GM19238 (cell line): ENCODE results near the gene RNASEH1.
"Not testable (repeated sequence)": the region's sequence is repeated elsewhere in the genome, so short reads cannot be mapped to it uniquely, and the experiment has no call there.

ENCODE experiments used
- DNase-seq: peaks from one replicate; pipeline ENCODE4 v3.0.0; 2011; ENCODE audit warnings: low spot score; ENCODE audit not compliant: insufficient read length

RNASEH1 gene

DNA sequence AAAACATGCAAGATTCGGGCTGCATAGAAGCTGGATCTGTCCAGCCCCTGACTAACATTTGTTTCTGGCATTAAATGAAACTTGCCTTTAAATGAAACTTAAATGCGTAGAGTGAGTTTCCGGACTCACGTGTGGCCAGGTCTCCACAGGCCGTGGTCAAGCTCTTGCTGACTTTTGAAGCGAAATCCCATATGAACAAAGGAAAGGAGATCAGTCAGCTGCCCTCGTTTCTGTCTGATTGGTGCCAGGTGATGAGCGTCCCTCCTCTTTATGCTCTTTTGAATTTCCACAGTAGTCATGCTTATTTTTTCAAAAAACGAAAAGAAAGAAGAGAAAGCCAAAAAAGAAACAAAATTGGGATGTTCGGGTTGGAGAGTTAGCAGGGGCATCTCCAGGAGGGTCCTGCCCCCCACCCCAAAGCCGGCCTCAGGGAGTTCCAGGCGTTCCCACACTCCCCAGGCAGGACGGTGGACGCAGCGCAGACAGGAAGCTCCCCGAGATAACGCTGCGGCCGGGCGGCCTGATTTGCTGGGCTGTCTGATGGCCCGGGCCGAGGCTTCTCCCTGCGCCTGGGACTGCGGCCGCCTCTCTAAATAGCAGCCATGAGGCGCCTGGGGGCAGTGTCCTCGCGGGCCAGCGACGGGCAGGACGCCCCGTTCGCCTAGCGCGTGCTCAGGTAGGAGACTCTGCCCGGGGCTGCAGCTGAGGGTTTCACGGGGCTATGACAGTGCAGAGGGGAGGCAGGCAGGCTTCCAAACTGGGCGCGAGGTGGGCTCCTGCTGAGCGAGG is 36.6 kb upstream of the RNASEH1 start, which contains the start of gene COLEC11:
Gene COLEC11, plus strand, starts transcription at position 620 of the 789 bp plus-strand sequence. CDS start 9,229 bp downstream, outside the sequence.
- DNase-seq: no peak

DNA sequence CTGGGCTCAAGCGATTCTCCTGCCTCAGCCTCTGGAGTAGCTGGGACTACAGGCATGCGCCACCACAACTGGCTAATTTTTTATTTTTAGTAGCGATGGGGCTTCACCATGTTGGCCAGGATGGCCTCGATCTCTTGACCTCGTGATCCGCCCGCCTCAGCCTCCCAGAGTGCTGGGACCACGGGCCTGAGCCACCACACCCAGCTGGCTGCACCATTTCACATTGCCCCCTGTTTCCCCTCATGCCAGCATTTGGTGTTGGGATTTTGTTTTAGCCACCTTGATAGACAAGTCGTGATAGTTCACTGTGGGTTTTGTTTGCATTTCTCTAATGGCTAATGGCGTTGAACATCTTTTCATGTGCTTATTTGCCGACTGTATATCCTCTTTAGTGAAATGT is 31.0 kb upstream of the RNASEH1 start:
- DNase-seq: no peak

DNA sequence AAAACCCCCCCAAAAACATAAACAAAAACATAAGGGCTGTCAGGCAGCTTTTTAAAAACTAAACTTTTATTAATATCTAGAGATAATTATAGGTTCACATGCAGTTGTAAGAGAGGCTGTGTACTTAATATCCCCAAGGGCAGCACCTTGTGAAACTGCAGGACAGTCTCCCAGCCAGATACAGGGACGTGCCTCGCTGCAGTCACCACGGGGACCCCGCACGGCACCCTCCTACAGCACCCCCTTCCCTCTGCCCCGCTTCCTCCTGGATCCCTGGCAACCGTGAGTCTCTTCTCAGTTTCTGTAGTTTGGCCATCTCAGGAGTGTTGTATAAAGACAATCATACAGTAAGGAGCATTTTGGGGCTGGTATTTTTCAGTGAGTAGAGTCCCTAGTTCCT is 30.0 kb upstream of the RNASEH1 start:
- DNase-seq: no peak

DNA sequence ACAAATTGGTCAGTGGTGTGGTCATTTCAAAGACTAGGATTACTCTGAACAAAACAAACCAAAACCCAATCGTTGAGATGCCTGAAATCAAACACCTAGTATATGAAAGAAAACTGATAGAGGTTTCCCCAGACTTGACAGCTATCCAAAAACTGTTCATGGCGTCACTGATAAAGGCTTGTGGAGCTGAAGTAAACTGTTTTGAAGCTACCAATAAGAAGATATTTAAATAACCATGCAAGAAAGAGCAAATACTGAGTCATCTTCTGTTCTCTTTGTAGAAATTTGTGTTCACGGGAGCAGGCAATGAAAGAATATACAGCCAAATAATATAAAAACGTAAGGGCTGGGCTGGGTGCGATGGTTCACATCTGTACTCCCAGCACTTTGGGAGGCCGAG is 29.3 kb upstream of the RNASEH1 start:
- no peak for DNase-seq

DNA sequence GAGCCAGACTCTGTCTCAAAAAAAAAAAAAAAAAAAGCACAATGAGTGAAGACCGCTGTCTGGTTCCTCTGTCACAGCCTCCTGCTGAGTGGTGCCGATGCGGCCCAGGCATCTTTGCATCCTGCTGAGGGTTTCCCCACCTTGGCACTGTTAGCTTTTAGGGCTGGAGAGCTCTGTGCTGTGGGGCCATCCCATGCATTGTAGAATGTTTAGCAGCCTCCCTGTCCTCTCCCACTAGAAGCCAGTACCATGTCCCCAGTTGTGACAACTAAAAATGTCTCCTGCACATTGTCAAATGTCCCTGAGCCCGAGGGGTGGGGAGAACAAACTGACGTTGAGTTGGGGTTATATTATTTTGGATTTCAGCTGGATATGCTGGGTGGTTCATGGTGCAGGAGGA is 28.9 kb upstream of the RNASEH1 start:
- no peak for DNase-seq

DNA sequence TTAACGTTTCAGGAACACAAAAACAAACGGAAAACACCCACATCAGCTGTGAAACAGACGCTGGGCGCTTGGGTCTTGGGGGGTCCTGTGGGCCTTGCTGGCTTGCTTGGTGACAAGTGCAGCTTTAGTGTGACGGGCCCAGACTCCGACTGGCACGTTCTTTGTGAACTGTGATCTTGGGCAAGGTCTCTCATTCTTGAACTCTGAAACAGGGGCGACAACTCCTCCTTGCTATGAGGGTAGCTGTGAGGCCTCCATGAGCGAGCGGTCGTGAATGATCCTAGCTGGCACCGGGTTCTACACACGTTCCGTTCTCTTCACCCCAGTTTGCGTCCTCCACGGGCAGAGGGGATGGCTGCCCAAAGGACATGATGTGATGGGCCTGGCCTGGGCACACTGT is 28.1 kb upstream of the RNASEH1 start:
- DNase-seq: no peak

DNA sequence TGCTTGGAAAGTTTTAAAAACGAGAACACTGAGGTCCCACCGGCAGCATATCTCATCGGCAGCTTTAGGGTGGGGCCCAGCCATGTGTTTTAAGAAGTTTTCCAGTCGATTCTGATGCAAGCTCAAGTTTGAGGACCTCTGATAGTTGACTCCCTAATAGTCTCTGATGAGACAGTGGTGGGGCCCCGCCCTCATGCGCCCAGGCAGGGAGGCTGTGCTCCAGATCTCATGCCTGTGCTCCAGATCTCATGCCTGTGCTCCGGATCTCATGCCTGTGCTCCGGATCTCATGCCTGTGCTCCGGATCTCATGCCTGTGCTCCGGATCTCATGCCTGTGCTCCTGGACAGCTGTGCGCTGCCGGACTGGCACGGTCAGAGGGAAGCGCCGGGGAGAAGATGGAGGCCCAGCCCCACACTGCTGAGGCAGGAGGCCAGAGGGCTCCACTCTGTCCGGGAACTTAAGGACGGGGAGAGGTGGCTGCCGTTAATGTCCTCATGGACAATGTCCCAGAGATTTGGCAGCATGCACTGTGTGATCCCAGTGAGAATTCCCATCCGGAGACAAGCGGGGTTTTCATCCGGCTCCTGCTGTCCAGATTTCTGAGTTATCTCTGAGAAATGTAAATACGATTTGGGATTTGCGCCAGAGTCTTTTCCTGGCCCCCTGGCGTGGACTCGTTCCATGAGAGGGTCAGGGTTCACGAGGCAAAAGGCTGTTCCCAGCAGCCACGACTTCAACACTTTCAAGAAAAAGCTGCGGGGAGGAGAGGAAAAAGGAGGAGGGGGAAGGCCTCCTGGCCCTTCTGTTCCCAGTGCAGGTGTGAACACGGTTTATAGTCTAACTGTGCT is 27.4 kb upstream of the RNASEH1 start:
- DNase-seq: no peak

DNA sequence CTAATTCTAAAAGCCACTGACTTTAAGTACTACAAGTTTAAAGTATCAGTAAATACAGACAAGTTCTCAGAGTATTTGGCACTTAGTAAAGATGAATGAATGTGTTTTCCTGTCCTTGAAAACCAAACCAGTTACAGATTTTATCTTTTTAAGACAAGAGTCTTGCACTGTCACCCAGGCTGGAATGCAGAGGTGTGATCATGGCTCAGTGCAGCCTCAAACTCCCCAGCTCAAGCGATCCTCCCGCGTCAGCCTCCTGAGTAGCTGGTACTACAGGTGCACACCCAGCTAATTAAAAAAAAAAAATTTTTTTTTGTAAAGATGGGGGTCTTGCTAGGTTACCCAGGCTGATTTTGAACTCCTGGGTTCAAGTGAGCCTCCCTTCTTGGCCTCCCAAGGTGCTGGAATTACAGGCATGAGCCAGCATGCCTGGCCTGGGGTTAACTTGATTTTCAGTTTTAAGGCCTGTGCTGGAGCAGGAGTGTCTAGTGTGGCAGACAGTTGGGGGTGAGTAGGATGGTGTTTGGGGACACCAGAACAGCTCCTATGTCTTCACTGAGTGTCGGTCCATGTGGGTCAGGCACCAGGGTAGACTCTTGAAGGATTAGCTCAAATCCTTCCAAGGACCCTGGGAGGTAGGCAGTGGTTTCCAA is 26.6 kb upstream of the RNASEH1 start:
- no peak for DNase-seq

DNA sequence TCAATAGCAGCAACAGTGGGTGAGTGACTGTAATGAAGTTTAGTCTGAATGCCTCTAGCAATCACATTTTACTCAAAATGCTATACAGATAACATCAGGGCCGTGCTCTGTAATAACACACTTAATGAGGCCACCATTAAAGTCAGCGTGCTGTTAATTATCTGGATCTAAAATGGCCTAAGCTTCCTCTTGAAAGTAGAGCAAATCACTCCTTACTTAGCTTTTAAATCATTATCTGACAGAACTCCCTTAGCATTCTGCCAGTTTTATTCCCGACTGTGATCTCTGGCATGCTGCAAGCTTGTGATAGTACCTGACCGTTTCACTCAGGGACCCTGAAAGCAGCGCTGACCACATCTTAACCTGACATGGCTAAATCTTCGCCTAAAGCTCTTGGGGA is 25.9 kb upstream of the RNASEH1 start:
- no peak for DNase-seq

DNA sequence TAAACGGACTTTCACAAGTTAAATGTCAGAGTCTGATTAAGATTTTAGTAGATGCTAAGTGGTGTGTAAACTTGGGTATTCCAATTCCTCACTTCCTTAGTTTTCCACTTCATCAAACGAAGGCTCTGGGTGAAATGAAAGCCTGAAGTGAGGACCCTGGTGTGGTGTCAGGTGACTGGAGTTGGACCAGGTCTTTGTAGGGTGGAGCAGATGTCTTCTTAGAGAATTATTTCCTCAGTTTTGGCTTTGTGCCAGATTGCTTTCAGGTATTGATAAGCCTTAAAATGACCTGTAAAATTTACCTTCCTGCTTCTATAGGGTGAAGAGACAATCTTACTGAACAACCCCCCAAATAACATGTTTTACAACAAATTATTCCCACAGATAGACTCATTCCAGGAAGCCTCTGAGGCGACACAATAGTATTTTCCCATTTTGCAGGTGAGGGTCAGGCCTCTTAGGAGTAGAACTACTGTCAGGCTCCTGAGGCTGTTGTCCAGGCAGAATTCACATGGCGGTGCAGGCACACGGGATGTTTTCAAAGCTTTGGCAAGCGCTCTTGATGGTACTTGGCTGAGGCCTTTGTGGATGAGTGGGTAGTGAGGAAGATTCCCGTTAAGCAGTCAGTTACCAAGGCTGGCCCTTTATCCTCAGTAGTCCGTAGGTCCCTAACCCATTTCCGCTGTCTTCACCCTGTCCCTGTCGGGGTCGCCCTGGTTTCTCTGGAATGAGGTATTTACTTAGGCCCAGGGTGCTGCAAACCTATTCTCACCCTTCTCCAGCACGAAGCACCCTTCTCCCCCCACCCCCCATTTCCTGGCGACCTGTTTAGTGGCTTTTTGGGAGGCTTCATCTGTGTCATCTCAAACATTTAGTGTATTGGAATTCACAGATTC is 23.5 kb upstream of the RNASEH1 start:
- no peak for DNase-seq

DNA sequence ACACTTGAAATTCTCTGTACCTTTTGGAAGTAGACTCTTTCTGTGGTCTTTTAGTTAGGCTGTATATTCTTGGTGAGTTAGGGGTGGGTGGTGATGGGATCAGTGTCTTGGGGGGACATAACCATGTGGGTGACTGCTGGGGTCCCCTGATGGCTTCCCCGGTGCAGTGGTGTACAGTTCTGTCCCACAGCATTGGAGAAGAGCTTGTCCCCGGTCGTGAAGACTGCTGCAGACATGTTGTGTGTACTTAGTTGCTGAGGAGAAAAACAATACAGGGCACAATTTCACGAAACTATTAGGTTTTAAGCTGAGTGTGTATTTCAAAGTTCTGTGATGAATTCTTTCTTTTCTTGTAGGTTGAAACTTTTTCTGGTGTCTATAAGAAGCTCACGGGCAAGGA is 22.3 kb upstream of the RNASEH1 start:
- DNase-seq: no peak

DNA sequence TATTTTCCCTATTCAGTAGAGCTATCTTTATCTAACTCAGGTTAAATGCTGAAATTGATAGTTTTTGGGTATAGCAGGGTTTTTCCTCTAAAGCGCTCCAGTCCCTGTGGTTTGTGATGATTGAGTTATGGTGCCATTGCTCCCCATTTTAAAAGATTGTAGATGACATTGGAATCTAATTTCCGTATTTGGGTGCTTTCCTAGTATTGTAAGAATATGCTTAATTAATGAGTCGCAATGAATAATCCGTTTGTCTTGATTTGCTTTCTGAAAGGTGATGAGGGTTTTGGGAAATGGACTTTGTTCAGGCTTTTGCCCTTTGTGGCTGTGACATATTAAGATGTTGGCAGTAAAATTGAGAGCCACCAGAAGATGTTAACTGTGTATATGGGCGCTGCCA is 20.9 kb upstream of the RNASEH1 start:
- no peak for DNase-seq

DNA sequence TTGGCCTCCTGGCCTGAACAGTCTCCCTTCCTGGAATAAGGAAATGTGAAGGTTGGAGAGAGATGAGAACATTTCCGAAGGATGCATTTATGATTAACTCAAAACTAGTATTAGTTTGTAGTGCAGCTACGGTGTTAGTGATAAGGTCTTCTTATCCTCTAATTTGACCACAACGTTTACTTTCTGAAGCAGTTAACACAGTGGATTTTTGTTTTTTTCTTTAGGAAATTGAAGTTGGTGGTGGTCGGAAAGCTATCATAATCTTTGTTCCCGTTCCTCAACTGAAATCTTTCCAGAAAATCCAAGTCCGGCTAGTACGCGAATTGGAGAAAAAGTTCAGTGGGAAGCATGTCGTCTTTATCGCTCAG is 18.1 kb upstream of the RNASEH1 start:
- not testable (repeated sequence) for DNase-seq

DNA sequence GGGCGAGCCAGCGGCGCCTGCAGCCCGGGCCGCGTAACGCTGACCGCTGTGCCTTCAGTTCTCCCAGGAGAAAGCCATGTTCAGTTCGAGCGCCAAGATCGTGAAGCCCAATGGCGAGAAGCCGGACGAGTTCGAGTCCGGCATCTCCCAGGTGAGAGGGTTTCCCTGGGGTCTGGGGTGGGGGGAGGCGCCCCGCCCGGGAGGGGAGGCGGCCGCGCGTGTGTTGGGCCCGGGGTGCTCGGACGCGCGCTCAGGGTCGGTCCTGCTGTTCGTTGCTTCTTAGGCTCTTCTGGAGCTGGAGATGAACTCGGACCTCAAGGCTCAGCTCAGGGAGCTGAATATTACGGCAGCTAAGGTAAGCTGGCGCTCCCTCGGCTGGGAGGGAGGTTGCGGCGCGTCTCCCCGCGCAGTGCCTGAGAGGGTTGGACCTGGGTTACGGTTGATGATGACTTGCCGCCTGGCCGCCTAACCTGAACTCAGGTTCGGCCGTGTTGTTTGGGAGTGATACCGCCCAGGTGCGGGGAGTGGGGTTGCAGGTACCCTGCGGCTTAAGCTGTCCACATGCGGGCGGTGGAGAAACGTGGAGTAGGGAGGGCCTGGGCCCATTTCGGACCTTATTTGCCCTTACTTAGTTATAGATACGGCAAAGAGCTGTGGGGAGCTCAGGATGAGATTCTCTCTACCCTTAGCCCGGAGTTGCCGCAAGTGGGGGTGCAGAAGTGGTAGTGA is 17.6 kb upstream of the RNASEH1 start:
- DNase-seq: no peak

DNA sequence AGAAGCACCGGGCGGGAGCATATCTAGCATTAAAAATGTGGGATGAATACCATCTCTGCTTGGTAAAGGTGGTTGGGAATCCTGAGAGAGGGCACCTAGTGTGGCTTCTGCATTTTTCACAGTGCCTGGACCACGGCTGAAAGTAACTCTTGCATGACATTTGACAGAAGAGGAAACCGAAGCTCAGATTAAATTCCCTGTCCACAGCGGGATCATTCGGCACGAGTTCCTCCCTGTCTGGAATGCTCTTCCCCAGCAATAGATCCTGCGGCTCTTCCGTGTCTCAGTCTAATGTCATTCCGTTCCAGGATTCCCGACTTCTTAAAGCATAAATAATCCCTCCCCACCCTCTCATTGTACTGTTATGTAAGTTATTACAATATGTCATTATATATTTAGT is 16.0 kb upstream of the RNASEH1 start:
- DNase-seq: no peak

DNA sequence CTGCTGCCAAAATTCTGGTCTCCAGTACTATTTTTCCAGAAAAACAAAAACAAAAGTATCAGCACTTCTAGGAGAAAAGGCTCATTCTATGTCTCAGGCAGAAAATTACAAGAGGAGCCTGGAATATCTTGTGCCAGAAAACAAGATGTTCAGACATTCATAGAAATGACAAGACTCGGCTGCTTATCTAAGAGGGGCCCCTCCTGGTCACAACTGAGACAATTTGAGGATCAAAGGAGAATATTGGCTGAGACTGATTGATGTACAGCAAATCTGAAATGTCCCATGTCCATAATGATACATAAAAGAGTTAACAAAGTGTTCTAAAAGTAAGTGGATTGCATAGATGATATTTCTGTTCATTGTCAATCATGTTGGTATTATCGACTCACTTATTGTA is 14.5 kb upstream of the RNASEH1 start:
- DNase-seq: no peak

DNA sequence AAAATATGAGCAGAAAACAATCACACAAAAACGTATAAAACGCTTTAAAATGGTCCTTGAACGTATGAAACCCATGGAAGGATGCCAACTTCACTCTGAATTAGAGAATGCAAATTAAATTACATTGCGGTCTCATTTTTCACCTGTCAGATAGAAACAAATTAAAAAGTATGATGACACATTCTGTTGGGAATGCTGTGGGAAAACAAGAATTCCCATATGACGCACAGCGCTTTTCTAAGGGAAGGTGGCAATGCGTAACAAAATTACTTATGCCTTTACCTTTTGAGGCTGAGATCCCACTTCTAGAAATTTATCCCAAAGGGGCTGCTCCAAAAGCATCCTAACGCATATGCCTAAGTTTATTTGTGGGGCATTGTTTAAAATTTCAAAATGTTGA is 13.2 kb upstream of the RNASEH1 start:
- no peak for DNase-seq

DNA sequence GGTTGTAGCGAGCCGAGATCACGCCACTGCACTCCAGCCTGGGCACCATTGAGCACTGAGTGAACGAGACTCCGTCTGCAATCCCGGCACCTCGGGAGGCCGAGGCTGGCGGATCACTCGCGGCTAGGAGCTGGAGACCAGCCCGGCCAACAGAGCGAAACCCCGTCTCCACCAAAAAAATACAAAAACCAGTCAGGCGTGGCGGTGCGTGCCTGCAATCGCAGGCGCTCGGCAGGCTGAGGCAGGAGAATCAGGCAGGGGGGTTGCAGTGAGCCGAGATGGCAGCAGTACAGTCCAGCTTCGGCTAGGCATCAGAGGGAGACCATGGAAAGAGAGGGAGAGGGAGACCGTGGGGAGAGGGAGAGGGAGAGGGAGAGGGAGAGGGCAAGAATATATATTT is 11.5 kb upstream of the RNASEH1 start:
- not testable (repeated sequence) for DNase-seq

DNA sequence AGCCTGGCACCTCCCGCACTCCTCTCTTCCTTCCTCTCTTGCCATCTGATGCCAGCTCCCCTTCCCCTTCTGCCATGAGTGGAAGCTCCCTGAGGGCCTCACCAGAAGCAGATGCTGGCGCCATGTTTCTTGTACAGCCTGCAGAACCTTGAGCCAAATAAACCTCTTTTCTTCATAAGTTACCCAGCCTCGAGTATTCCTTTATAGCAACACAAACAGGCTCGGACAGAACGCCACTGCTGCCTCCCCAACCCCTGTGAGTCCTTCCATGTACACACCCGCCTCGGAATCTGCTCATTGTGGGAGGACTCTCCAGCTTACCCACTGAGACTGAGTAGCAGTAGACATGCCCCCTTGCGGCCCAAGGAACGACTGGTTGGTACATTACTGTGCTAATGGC is 8.7 kb upstream of the RNASEH1 start:
- DNase-seq: no peak

DNA sequence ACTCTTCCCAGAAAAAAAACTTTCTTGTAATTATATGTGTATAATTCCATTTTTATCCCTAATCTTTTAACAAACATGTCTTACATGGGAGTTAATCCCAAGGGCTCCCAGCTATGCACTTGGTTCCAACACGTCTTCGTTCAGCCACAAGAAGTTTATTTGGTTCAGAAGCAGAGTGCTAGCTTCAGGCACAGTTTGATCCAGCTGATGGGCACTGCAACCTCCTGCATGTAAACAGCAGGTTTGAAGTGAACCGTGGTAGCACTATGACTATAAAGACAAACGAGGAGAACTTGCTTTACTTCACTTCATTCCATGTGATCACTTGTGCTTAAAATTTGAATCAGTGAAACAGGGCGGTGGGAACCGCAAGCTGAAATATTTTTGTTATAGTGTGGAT is 7.0 kb upstream of the RNASEH1 start:
- no peak for DNase-seq
